GM12892 (cell line): ENCODE data around the gene DAG1.

Experiments used
- POLR2A ChIP-seq: IDR thresholded peaks from 2 replicates; pipeline ENCODE4 v1.6.1; 2011; ENCODE audit warnings: low read depth, low read length, control low read depth
- POLR2AphosphoS5 ChIP-seq: IDR thresholded peaks from 2 replicates; pipeline ENCODE4 v1.6.1; 2011; ENCODE audit warnings: low read depth, low read length, control low read depth

DNA sequence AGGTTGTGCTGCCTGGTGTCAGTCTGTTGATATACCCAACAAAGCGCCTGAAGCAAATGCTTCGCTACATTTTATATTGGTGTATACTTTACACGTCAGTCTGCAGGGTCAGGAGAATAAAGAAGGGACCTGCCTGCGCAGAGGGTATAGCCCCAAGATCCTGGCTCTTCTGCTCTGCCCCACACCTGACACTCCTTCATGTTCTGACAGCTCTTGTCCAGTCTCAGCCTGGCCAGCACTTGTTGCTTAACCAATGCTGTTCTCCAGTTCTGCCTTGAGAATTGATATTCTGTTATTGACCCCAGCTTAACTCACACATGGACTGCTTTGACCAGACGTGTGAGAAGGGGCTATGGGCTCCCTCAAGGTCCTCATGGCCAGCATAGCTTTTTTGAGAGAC, 48.4 kb downstream of the DAG1 start:
- TF ChIP-seq POLR2AphosphoS5 (no peak), POLR2A (no peak)
